K562 (cell line): ENCODE measurements around the gene LOXL3. TPM values are rescaled to one million over a fixed set of nuclear protein-coding genes. Genes with fewer than 3 reads are reported as not detected.

ENCODE experiments used
- CHCHD3 ChIP-seq: fragments of 250-450 bp; sonication (Bioruptor Pico); IDR thresholded peaks from 2 replicates; pipeline ENCODE4 v2.1.2; 2022; ENCODE audit warnings: mild to moderate bottlenecking
- CREB3 ChIP-seq: fragments of 450-650 bp; conservative IDR thresholded peaks from 2 replicates; pipeline ENCODE4 v1.6.1; 2016; ENCODE audit warnings: missing genetic modification characterization, low read depth, mild to moderate bottlenecking, missing compliant biosample characterization, moderate library complexity
- CREM ChIP-seq: IDR thresholded peaks from 2 replicates; pipeline ENCODE4 v1.6.1; 2014; ENCODE audit warnings: antibody characterized with exemption, low read depth
- EHMT2 ChIP-seq: fragments of 450-650 bp; IDR thresholded peaks from 2 replicates; pipeline ENCODE4 v1.6.1; 2018; ENCODE audit warnings: antibody characterized with exemption
- HOMEZ ChIP-seq: fragments of 250-450 bp; sonication (Bioruptor Pico); IDR thresholded peaks from 2 replicates; pipeline ENCODE4 v1.4.0; 2020; ENCODE audit warnings: mild to moderate bottlenecking, moderate library complexity
- KLF16 ChIP-seq: IDR thresholded peaks from 2 replicates; pipeline ENCODE4 v1.6.1; 2016; ENCODE audit warnings: antibody characterized with exemption
- KLF6 ChIP-seq: fragments of 250-450 bp; sonication (Bioruptor Pico); IDR thresholded peaks from 2 replicates; pipeline ENCODE4 v1.4.0; 2020; ENCODE audit warnings: mild to moderate bottlenecking, moderate library complexity, borderline replicate concordance
- MEIS2 ChIP-seq: fragments of 450-650 bp; IDR thresholded peaks from 2 replicates; pipeline ENCODE4 v1.6.1; 2014; ENCODE audit warnings: mild to moderate bottlenecking; ENCODE audit not compliant: partially characterized antibody
- MLLT1 ChIP-seq, 2 experiments: fragments of 450-650 bp; IDR thresholded peaks; 2 replicates each; pipeline ENCODE4 v1.6.1; 2016
- NONO ChIP-seq, 2 experiments: fragments of 200-400 bp in 1 of 2; fragments of 450-650 bp in 1 of 2; formaldehyde crosslinking in 1 of 2; IDR thresholded peaks; 2 replicates each; pipeline ENCODE4 v1.6.1; 2017; ENCODE audit warnings: low read depth in 2 of 2, mild to moderate bottlenecking in 2 of 2, moderate library complexity in 2 of 2, low read length in 1 of 2
- SFPQ ChIP-seq: fragments of 200-400 bp; formaldehyde crosslinking; IDR thresholded peaks from 2 replicates; pipeline ENCODE4 v1.6.1; 2017; ENCODE audit warnings: mild to moderate bottlenecking, low read depth, low read length, moderate library complexity
- SRF ChIP-seq, 2 experiments: fragments of 250-450, 450-650 bp in 1 of 2; sonication (Bioruptor Pico) in 1 of 2; sonication (generic) in 1 of 2; formaldehyde crosslinking; IDR thresholded peaks; 2 replicates each; pipeline versions ENCODE4 v1.5.0 to v1.5.1; 2020 to 2022; ENCODE audit warnings: mild to moderate bottlenecking in 1 of 2, missing genetic modification reagents in 1 of 2
- THAP12 ChIP-seq: fragments of 250-450 bp; sonication (Bioruptor Pico); IDR thresholded peaks from 2 replicates; pipeline ENCODE4 v1.9.0; 2021; ENCODE audit warnings: mild to moderate bottlenecking, inconsistent platforms
- ZNF23 ChIP-seq: fragments of 250-450 bp; sonication (Bioruptor Pico); IDR thresholded peaks from 2 replicates; pipeline ENCODE4 v1.4.0; 2020; ENCODE audit warnings: mild to moderate bottlenecking
- polyA plus RNA-seq, 8 experiments: library from polyadenylated mRNA; depleted of rRNA in 4 of 8; stranded (reverse) in 5 of 8; unstranded in 3 of 8; fragments of >200 nt; fragmentation: Nextera tagmentation in 2 of 8; fragmentation: Illumina TruSeq in 1 of 8; extraction: Ambion mirVana in 2 of 8; extraction: Trizol in 1 of 8; gene quantifications; 2 replicates each; pipeline versions ENCODE4 v1.2.1 to v1.2.3, GENCODE V29; 2011 to 2014; ENCODE audit warnings: inconsistent platforms in 1 of 8, missing spikeins in 1 of 8
- total RNA-seq, 7 experiments: library from RNA; depleted of rRNA in 6 of 7; stranded (reverse); fragments of >200 nt in 6 of 7; fragmentation: Illumina TruSeq in 2 of 7; extraction: Trizol in 2 of 7; gene quantifications; 2 replicates each; pipeline versions ENCODE4 v1.2.1 to v1.2.3, GENCODE V29; 2011 to 2021; ENCODE audit warnings: low replicate concordance in 1 of 7
- TF ChIP-seq, protein P1 (sequence below): fragments of 450-650 bp; formaldehyde crosslinking; IDR thresholded peaks from 2 replicates; pipeline ENCODE4 v1.4.0; 2020; ENCODE audit warnings: mild to moderate bottlenecking, mixed read lengths

Gene LOXL3
- total and polyA plus RNA-seq, 9 of the 15 experiments (the other 6 are each of a cell fraction or from before 2014, with no cell fraction given) = 0.22 to 0.99 (median 0.31) TPM

DNA sequence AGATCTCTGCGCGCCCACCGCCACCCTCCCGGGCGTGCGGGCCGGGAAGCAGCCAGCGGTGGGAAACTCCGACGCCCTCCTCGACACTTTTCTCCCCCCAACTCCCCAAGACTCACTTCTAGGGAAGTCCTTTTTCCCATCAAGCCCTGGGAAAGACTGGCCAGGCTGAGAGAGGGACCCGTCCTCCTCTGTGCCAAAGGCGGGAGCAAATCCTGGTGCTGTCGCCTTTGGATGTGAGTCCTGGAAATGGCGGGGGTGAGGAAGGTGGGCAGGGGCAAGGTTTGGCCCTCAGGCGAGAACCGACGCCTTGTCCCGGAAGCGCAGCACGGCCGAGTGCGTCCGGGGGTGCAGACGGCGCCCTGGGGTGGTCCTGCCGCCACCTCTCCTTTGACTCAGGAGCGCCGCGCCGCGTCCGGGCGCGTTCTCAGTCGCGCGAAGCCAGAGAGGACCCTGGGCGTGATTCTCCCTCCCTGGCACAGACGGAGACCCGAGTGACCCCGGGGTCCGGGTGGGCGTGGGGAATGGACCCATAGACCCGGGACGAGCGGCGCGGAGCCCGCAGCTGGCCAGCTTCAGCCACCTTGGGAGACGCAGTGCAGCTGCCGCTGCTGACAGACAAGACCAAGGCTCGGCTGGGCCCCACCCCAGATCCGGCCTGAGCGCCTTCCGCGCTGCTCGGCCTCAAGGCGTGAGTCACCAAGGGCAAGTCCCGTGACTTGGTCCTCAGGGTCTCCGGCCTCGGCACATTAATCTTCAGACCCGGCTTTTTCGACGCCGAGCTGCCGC, 50.8 kb downstream of the LOXL3 start (continued):
- TF ChIP-seq SRF (CRISPR knock-in tag; IDR thresholded peaks at IDR 0.05) = 0 out of 4 replicates have a peak, but pooled peaks of 1 of the 2 experiments have one; percentile 39
- TF ChIP-seq MEIS2 = peak; percentile 92
- TF ChIP-seq SFPQ = no peak
- no peak for TF ChIP-seq MLLT1 (IDR thresholded peaks at IDR 0.05)
- no peak for TF ChIP-seq ZNF23 (CRISPR knock-in tag)
- 0 out of 4 replicates have a peak, but pooled peaks of 1 of the 2 experiments have one; percentile 20 for TF ChIP-seq NONO (IDR thresholded peaks at IDR 0.05; ENCODE audit: low read depth in 2 of 2, low read length in 1 of 2)
- TF ChIP-seq THAP12 = peak; percentile 69; the same call in 1 of the 2 replicates
- no peak; the same call in 1 of the 2 replicates for TF ChIP-seq HOMEZ (CRISPR knock-in tag)
- no peak for TF ChIP-seq EHMT2
- TF ChIP-seq CREB3 (tag) = no peak
- TF ChIP-seq, protein P1, sequence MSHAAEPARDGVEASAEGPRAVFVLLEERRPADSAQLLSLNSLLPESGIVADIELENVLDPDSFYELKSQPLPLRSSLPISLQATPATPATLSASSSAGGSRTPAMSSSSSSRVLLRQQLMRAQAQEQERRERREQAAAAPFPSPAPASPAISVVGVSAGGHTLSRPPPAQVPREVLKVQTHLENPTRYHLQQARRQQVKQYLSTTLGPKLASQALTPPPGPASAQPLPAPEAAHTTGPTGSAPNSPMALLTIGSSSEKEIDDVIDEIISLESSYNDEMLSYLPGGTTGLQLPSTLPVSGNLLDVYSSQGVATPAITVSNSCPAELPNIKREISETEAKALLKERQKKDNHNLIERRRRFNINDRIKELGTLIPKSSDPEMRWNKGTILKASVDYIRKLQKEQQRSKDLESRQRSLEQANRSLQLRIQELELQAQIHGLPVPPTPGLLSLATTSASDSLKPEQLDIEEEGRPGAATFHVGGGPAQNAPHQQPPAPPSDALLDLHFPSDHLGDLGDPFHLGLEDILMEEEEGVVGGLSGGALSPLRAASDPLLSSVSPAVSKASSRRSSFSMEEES = peak; percentile 92
- no peak for TF ChIP-seq CHCHD3
- peak; percentile 29; the same call in 1 of the 2 replicates for TF ChIP-seq CREM
- TF ChIP-seq KLF6 (CRISPR knock-in tag) = 0 out of 2 replicates have a peak, but pooled peaks have one; percentile 58
- TF ChIP-seq KLF16 = no peak
